ENCODE measurements around the gene MAD2L1BP. TPM values are rescaled to one million over a fixed set of nuclear protein-coding genes. Genes with fewer than 3 reads are reported as not detected.

MAD2L1BP gene
- total RNA-seq, 2 experiments from 2014 or later, result 29.0 to 31.7 TPM

DNA sequence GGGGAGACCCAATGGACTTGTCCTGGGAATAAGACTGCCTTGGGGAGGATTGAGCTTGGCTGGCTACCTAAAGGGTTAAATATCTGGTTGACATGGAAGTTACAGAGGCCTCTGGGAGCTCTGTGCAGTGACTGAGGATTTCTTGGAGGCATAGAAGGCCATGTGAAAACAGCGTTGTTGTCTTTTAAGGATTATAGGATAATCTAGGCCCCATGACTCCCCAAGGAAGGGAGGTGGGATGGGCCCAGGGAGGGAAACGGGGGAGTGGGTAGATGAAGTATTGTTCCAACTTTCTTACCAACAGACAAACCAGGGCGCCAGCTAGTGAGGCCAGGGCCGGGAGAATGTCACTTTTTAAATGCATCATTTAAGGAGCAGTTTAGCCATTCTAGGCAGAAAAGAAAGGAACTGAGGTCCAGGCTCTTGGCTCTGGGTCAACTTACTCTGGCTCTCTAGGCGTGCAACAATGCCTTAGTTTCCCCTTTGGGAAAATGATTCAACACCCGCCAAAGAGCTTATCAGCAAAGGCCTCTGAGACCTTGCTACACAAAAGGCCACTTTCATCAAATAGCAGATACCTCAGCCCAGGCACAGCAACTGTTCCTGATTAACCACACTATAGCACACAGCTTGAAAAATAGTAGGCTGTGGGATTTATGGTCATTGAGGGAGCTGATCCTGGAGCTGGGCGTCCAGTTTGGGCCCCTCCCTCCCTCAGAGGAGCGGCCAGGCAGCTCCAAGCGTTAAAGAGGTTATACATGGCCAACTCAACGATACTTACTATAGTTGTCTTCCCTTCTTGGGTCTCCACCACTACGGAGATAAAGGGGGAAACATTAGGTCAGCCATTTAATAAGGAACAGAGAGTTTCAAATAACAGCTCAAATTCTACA is 44.9 kb downstream of the MAD2L1BP start:
- no peaks in the 10 kb centered on the region for H3K27me3 Mint-ChIP-seq
- DNase-seq (no peak), ATAC-seq (no peak)
- intact Hi-C loops (cut with micrococcal nuclease), result no loop called here
- TF ChIP-seq, protein P1, sequence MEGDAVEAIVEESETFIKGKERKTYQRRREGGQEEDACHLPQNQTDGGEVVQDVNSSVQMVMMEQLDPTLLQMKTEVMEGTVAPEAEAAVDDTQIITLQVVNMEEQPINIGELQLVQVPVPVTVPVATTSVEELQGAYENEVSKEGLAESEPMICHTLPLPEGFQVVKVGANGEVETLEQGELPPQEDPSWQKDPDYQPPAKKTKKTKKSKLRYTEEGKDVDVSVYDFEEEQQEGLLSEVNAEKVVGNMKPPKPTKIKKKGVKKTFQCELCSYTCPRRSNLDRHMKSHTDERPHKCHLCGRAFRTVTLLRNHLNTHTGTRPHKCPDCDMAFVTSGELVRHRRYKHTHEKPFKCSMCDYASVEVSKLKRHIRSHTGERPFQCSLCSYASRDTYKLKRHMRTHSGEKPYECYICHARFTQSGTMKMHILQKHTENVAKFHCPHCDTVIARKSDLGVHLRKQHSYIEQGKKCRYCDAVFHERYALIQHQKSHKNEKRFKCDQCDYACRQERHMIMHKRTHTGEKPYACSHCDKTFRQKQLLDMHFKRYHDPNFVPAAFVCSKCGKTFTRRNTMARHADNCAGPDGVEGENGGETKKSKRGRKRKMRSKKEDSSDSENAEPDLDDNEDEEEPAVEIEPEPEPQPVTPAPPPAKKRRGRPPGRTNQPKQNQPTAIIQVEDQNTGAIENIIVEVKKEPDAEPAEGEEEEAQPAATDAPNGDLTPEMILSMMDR (IDR thresholded peaks at IDR 0.05), result no peak
- POLR2A ChIA-PET, result interaction anchor here (1.1 to 1.9 kb wide), 2 partner anchors 12 to 105 kb away, joined by 3 to 8 read pairs; partner anchors contain the start of gene XPO5
- CTCF ChIA-PET, result interaction anchor here (1.0 to 1.8 kb wide), 3 partner anchors 12 to 89 kb away, joined by 3 to 6 read pairs (median 4); partner anchors contain the start of gene VEGFA
- H3K9me3 Mint-ChIP-seq, result no peaks in the 10 kb centered on the region
- H3K4me3 Mint-ChIP-seq, result no peak overlapping the region
- H3K27ac Mint-ChIP-seq, result no peak overlapping the region
- peaks cover 18% of the 10 kb centered on the region for H3K36me3 Mint-ChIP-seq (ENCODE audit: low read depth)
- H3K4me1 Mint-ChIP-seq (ENCODE audit: low read depth), result peaks cover 26% of the 10 kb centered on the region

DNA sequence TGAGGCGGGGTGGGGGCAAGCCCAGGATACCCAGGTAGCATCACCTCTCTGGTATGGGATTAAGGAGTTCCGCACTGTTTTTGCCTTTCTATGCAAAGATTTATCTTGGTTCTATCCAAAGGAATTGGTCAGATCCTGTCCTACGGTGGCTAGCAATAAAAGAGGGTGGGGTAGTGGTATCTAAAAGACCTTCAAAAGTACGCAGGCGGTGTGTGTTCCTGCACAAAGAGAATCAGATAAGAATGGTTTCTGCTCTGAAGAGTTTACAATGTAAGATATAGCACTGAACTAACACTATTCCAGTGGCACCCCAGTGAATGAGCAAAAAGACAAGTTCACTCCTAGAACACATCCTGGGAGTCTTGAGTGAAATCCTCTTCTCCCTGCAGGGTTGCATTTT is 45.7 kb downstream of the MAD2L1BP start:
- DNase-seq, result no peak
- H3K36me3 Mint-ChIP-seq (ENCODE audit: low read depth), result peaks cover 21% of the 10 kb centered on the region
- ChIA-PET POLR2A (interaction anchor here (1.2 to 1.9 kb wide), 2 partner anchors 12 to 14 kb away, joined by 5 to 8 read pairs; no protein-coding TSS in a partner anchor), CTCF (interaction anchor here (0.6 to 1.8 kb wide), 4 partner anchors 12 to 88 kb away, joined by 3 to 6 read pairs (median 4); partner anchors contain the start of gene VEGFA)
- ATAC-seq, result no peak
- H3K27ac Mint-ChIP-seq, result no peak overlapping the region
- no peaks in the 10 kb centered on the region for H3K9me3 Mint-ChIP-seq
- H3K4me3 Mint-ChIP-seq, result no peak overlapping the region
- peaks cover 31% of the 10 kb centered on the region for H3K4me1 Mint-ChIP-seq (ENCODE audit: low read depth)
- intact Hi-C loops (cut with micrococcal nuclease), result no loop called here
- TF ChIP-seq, protein P1 (IDR thresholded peaks at IDR 0.05), result no peak
- H3K27me3 Mint-ChIP-seq, result no peaks in the 10 kb centered on the region

DNA sequence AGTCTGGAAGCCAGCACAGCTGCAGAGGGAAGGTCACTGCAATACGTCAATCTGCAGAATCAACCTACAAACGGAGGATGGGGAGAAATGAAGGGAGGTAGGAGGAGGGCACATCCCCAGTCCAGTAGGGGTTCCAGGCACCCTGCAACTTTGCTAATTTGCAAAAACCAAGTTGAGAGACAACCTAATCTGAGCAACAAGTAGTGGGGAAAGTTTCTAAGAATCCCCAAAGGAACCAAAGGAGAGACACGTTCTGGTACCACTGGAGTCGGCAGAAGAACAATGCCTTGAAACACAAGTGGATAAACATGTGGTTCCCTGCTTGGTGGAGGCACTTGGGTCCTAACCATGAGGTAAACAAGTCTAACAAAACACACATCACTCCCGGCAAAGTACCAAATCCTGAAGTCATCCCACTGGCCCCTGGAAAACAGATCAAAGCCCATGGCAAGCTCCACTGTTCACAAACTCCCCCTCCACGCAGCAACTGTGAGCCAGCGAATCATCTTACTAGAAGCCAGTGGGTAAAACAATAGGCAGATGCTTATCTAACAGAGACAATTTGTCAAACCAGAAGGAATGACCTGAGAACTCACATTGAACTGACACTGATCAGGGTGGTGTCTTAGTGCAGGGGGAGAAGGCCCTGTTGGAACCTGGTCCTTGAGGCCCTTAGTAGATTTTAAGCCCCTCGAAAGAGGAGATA is 47.2 kb downstream of the MAD2L1BP start:
- CTCF ChIA-PET, result interaction anchor here (2.4 to 3.3 kb wide), 2 partner anchors 15 to 91 kb away, joined by 8 to 10 read pairs; no protein-coding TSS in a partner anchor
- intact Hi-C loops (cut with micrococcal nuclease), result no loop called here
- ATAC-seq (no peak), DNase-seq (no peak)
- H3K4me1 Mint-ChIP-seq (ENCODE audit: low read depth), result peaks cover 41% of the 10 kb centered on the region
- peaks cover 25% of the 10 kb centered on the region for H3K36me3 Mint-ChIP-seq (ENCODE audit: low read depth)
- no peaks in the 10 kb centered on the region for H3K27me3 Mint-ChIP-seq
- no peaks in the 10 kb centered on the region for H3K9me3 Mint-ChIP-seq
- no peak overlapping the region for H3K4me3 Mint-ChIP-seq
- POLR2A ChIA-PET, result interaction anchor here (1.2 kb wide), 1 partner anchor 15 kb away, joined by 5 read pairs; no protein-coding TSS in a partner anchor
- TF ChIP-seq, protein P1 (IDR thresholded peaks at IDR 0.05), result no peak
- H3K27ac Mint-ChIP-seq, result no peak overlapping the region

DNA sequence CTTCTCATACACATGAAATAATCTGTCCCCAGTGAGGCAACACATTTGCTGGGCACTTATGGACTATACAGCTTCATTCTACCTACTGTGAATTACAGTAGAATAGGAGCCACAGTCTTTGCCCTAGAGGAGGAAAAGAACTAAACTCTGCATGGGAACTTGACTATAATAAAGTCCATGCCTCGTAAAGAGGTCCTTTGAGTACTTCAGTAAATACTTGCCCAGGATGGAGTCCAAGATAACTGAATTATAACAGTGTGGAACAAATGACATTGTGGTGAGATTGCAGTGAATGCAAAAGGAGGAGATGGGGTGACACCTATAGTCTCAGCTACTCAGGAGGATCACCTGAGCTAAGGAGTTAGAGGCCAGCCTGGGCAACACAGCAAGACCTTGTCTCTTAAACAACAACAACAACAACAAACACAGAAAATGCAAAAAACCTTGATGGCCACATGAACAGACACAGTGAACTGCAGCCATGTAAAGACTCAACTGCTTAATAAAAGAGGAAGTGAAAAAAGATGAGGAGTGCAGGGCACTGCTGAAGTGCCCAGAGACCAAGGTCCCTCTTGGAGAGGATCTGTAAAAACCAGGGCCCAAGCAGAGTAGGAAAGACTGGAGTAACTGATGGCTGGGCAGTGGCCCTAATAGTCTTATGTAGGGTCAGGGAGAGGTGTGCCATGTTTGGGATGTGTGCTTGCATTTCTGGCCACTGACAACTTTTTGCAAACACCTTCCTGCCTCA is 48.2 kb downstream of the MAD2L1BP start:
- POLR2A ChIA-PET, result no interaction called here
- intact Hi-C loops (cut with micrococcal nuclease), result no loop called here
- CTCF ChIA-PET, result interaction anchor here (2.4 to 3.3 kb wide), 2 partner anchors 16 to 90 kb away, joined by 8 to 10 read pairs; no protein-coding TSS in a partner anchor
- Mint-ChIP-seq H3K36me3 (ENCODE audit: low read depth) (peaks cover 21% of the 10 kb centered on the region), H3K9me3 (no peaks in the 10 kb centered on the region), H3K4me1 (ENCODE audit: low read depth) (peaks cover 45% of the 10 kb centered on the region), H3K27ac (peak overlapping the region; percentile 50), H3K27me3 (no peaks in the 10 kb centered on the region), H3K4me3 (no peak overlapping the region)
- ATAC-seq (no peak), DNase-seq (no peak)
- TF ChIP-seq, protein P1 (IDR thresholded peaks at IDR 0.05), result no peak
